HG03460 (cell line): ENCODE data around the gene REV1.
A peak's percentile ranks its signal among the peaks of the same experiment; 100 is the strongest.
"Not testable (repeated sequence)": the region's sequence is repeated elsewhere in the genome, so short reads cannot be mapped to it uniquely, and the experiment has no call there.

Experiments
- ATAC-seq: cut with Tn5 transposase; IDR thresholded peaks from one replicate; pipeline ENCODE4 v1.9.1; 2021; ENCODE audit not compliant: unreplicated experiment

REV1 gene

DNA sequence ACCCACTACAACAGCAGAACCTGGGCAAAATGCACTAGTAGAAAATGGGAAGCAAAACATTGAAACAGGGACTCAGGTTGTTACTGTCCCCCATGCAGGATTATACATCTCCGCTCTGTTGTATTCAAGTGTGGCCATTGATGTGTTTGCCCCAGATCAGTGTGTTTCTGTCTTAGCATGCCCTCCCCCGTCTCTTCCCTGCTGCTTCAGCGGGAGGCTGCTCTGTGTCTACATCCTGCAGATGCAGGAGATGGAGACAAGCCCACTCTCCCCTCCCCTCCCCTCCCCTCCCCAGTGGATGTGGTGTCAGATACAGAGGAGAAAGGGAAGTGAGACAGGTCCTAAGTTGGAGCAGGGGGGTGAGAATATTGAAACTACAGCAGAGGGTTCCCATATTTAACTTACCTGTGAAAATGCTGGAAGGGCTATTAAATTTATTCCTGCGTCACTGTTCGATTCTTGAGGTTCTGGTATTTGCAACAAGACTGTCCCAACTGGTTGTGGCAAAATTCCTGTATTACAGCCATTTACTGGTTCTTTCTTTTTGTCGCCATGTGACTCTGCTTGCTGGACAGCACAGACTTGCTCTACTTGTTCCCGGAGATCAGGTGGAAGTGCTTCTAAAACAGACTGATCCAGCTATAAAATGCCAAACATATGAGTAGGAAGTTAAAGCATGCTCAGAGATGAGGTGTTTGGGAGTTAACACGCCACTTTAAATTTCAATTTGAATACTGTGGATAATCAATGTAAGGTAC, 85.6 kb downstream of the REV1 start:
- no peak for ATAC-seq

DNA sequence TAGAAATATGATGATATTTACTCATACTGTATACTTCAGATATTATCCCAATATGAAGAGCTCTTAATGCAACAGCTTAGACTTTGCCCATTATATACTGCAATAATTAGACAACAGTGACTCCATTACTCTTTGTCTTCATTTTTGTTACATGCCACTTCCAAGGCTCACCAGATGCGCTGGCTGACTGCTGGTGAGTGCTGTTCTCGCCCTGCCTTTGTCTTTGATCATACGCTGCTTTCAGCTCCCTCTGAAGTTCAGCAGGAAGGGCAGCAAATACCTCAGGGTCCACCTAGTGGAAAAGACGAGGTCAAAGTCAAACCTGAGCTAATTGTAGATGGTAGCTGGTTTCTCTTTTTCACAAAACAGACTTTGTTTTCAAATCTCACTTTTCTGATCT, 86.3 kb downstream of the REV1 start:
- ATAC-seq: no peak

DNA sequence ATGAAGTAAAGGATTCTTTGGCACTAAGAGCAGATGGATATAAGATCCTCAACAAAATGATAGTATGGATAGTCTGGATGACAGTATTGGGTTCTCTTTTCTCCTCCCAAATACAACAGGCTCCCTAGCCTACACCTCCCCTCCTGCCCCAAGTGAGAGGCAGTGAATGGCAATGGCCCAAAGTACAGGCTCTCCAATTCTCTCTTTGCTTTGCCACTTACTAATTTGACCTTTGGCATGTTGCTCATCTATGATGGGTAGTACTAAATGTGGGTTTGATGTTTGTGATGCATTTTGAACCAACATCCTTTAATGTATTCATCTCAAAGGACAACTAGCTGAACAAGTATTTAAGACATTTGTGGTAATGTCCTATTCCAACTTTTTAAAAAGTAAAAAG, 86.7 kb downstream of the REV1 start:
- ATAC-seq: no peak

DNA sequence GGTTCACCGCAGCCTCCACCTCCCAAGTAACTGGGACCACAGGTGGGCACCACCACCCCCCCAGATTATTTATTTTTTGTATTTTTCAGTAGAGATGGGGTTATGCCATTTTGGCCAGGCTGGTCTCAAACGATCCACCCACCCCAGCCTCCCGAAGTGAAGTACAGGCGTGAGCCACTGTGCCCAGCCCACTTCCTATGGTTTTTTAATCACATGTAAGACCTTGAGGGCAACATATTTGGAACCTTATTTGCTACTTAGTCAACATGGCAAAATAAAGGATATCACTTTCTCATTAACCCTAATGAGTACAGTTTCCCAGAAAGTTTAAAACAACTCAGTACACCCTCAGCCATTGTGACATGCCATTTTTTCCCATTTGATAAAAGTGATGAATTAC, 88.0 kb downstream of the REV1 start:
- no peak for ATAC-seq

DNA sequence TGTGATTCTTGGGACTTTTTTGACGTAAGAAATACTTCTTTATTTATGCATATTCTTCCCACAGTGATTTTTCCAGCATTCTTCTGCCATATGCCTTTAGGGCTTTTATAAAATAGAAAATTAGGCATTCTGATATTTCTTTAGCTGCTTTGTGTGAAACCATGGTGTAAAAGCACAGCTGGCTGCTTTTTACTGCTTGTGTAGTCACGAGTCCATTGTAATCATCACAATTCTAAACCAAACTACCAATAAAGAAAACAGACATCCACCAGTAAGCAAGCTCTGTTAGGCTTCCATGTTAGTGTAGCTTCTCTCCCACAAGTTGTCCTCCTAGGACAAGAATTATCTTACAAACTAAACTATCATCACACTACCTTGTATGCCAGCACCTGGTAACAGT, 90.0 kb downstream of the REV1 start:
- no peak for ATAC-seq

DNA sequence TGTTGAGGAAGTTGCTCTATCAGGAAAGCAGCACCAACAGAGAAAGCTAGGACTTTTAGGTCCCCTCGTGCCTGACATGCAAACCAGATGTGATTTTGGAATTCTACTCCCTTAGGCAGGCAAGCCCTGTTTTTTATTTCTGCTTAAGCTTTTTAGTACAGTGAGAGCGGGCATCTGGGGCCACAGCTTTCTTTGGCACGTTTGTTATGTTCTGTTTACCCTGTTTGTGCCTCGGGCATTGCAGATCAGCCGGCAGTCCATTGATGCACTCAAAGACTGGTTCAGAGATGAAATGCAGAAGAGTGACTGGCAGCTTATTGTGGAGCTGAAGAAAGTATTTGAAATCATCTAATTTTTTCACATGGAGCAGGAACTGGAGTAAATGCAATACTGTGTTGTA, 90.8 kb downstream of the REV1 start:
- ATAC-seq: no peak

DNA sequence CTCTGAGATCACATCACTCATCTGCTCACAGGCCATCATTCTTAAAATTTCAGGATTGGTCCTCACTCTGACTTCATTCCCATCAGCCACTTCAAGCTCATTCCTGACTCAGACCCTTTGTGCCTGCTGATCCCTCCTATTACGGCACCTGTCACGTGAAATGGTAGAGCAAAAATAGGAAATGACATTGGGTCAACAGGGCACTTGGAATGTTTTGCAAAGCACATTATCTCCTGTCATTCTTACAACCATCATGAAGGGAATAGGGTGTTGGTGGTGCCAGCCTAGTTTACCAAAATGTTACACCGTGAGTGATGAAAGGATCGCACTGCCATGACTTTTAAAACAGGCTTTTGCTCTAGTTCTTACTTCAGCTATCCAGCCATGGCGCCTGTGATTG, 91.5 kb downstream of the REV1 start:
- no peak for ATAC-seq

DNA sequence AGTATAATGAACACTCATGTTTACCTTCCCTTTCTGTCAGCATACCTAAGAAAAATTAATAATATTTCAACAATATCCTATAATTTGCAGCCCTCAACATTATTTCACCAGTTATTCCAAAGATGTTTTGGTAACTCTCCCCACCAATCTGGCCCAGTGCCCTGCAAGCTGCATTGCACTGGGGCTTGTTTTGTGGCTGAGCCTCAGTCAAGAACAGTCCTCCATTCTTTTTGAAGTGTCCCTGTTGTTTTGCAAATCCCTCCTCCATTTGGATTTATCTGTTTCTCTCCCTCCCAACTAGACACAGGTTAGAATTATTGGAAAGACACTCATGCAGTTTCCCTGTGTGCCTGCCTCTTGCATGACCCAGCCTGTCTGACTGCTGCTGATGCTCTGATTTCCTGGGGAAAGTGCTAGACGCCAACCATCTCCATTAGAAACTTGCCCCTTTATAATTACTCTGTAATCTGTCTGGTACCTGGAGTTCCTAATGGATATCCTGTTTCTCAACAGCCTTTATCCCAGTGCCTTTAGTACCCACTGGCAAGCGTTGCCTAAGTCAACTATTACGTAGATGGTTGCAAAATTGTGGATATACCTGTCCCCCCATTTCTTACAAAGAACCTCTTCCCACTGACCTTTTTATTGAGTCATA, 92.4 kb downstream of the REV1 start:
- no peak for ATAC-seq

DNA sequence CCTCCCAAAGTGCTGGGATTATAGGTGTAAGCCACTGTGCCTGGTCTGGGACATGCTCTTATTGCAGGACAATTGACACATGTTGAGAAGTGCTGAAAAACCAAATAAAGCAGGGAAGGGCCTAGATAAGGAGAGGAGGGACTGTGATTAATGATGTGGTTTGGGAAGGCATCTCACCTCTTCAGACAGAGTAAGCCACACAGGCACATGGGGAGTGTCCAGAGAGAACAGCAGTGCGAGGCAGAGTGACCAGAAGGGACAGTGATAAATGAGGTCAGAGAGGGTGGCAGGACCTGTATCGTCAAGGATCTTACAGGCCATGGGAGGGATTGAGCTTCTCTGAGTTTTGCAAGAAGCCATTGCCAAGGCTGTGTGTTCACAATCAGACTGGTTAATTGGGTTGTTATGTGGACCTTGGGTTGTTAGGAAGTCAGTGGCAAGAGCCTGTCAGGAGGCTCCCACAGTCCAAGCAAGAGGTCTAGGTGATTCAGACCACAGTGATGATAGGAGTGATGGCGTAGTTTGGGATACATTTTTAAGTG, 94.2 kb downstream of the REV1 start:
- ATAC-seq: no peak

DNA sequence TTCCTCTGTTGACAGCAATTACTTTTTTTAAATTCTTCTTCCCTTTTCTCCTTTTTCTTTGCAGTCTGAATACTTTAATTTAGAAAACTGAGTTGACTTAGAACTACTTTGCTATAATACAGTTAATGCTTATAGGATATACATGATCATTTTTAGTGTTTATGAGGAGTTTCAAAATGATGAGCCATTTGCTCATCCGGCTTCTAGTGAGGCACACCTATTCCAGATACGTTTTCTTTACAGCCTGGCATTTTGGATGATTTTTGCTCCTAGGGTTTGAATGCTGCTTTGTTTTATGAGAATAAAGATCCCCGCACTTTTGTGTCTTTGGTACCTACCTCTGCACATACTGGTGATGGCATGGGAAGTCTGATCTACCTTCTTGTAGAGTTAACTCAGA, 99.9 kb downstream of the REV1 start:
- ATAC-seq: no peak

DNA sequence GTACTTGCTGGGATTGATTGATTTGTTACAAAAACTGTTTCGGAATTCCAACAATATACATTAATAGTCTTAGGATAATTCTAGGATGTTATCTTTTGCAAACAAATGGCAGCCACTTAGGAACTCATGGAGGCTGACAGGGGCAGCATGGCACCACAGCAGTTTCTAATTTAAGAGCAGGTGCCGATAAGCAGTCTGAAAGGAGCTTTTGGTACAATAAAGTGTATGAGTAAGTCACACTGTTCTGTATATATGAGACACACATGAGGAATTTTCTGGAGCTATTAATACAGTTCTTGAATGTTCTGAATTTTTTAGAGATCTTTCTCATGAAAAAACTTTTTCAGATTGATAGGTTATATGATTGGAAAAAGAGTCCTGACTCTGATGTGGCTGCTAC, 100.4 kb downstream of the REV1 start:
- no peak for ATAC-seq

DNA sequence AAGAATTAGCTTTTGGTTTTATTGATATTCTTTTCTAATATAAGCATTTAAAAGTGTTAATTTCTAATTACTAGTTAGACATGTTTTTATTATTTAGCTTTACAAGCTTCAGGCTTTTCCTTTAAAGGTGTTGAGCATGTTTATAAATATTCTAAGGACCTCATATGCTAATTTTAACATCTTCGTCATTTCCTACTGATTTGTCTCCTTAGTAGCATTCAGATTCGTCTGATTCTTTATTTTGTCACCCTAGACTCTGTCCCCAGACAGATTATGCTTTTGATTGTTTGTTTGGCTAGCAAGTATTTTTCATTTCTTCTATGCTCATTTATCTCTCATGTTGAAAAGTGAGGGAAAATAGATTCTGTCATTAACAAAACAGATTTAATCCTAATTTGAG, 100.9 kb downstream of the REV1 start:
- no peak for ATAC-seq

DNA sequence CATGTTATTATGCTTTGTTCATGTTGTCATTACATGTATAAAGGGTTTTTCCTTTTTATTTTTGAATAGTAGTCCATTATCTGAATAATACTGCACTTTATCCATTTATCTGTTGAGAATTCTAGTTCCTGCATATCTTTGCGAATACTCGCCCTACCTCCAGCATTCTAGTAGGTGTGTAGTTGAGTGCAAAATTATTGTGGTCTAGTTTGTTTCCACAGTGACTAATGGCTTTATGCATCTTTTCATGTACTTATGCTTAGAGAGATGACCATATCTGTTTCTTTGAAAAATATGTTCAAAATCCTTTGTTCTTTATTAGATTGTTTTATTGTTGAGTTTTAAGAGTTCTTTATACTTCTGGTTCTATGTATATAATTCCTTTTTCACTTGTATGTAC, 103.8 kb downstream of the REV1 start:
- ATAC-seq: no peak

DNA sequence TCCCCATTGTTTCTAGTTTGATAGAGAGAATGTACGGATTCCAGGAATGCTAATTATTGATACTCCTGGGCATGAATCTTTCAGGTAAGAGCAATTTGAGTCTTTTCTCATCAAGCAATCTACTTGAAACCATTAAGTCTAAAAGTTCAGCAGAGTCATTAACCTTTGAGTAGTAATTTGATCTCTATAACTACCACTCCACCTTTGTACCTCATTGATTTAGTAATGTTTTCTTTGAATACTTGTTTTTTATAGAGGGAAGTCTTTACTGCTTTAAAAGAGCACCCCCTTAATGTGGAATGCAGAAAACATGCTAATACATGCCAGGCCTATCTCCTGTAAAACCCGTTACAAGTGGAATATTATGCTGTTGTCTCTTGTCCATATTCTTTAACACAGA, 107.7 kb downstream of the REV1 start:
- ATAC-seq: no peak

DNA sequence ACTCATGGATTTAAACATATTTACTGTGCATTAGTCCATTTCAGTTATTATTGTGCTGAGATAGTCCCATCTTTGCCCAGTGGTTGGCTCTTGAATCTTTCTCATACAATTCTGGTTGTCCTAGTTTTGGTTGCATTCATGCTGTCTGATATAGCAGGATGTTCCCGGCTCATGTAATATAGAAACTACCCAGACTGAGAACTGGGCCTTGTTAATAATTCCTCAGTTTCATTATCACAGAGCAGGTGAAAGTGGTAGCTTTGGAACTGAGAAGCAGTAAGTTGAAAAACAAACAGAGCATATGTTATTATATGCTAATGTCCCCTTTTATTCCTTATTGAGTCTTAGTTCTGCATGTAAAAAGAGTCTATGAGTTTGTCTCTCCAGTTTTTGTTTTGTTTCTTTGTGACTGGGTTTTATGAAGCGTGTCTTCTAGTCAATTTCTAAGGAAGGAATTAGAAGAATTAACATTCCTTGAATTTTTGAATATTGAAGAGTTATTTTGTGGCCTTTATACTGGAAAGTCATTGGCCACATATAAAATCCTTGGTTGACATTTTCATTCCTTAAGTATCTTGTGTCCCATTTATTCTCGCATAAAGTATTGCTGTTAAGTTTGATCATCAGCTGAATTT, 109.3 kb downstream of the REV1 start:
- ATAC-seq: no peak

DNA sequence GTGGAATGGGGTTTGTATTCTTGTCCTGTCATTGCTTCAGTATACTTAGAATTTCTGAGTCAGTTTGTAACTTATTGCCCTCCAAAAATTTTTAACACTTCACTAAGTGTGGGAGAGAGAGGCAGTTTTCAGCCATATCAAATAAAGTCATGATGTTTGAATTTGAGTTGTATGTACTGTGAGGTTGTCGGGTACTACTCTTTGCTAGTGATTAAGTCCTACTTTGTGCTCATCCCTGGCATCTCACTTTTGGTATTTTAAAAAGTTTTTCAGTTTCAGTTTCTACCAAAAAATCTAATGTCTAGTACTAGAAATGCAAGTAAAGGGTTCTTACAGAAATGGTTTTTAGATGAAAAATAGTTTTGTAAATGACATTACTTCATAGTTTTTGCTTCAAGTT, 111.9 kb downstream of the REV1 start:
- ATAC-seq: no peak

DNA sequence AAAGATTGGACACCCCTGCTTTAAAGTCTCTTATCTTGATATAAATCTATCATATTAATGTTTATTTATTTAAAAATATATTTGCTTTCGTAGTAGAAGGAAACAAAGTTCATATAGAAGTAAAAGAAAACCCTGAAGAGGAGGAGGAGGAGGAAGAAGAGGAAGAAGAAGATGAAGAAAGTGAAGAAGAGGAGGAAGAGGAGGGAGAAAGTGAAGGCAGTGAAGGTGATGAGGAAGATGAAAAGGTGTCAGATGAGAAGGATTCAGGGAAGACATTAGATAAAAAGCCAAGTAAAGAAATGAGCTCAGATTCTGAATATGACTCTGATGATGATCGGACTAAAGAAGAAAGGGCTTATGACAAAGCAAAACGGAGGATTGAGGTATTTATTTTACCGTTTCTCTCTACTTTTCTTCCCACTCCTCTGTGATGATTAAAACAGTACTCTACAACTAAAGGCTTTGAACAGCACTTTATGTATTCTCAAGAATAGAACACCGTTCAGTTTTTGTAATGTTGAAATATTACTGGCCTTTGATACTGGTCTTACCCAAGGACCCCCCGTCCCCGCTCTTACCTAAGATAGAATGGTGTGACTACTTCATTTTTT, 113.5 kb downstream of the REV1 start:
- no peak for ATAC-seq

DNA sequence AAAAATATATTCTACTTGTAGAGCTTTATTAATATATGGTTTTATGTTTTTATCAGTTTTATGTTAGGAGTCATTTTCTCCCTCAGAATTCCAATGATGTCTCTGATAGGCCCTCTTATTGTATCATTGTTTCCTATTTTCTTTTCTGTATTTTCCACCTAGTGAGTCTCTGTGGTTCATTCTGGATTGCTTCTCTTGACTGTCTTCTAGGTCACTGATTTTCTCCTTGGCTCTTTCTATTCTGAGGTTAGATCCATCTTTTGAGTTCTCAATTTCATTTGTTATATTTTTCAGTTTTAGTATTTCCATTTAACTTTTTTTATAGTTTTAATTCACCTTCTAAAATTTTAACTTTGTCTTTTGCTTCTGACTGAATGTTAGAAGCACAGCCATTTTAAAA, 115.1 kb downstream of the REV1 start:
- ATAC-seq: no peak

DNA sequence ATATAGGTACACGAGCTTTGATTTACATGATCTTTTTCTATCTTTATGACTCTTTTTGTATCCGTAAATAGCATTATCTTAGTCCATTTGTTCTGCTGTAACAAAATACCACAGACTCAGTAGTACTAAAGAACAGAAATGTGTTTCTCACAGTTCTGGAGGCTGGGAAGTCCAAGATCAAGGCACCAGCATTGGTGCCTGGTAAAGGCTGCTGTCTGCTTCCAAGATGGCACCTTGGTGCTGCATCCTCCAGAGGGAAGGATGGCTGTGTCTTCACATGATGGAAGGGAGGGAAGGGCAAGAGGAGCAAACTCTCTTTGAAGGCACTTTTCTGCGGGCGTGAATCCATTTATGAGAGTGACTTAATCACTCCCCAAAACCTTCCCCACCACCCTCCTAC, 116.7 kb downstream of the REV1 start:
- ATAC-seq: no peak

DNA sequence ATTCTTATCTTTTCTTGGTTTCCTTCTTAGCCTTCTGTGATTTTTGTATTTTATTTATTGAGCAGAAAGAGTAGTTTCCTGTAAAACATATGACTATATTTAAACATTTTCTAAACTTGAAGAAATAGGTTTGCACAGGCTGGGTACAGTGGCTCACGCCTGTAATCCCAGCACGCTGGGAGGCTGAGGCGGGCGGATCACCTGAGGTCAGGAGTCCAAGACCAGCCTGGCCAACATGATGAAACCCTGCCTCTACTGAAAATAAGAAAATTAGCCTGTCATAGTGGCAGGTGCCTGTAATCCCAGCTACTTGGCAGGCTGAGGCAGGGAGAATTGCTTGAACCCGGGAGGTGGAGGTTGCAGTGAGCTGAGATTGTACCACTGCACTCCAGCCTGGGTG, 121.0 kb downstream of the REV1 start:
- ATAC-seq: not testable (repeated sequence)

DNA sequence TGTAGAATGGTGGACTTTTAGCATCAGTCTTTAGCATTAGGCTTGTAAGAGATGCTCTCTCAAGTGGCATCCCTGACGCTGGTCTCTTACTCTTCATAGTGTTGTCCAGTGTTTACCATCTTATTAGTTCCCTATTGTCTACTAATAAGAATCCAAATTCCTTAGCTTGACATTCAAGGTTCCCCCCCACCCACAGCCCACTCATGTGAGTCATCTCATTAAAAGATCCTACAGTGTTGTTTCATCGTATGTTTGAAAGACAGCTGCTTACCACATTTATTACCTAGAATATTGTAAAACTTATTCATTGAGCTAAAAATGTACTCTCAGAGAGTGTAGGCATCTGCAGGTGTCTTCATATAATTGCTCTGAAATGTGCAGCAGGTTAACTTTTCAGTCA, 124.2 kb downstream of the REV1 start:
- ATAC-seq: no peak

DNA sequence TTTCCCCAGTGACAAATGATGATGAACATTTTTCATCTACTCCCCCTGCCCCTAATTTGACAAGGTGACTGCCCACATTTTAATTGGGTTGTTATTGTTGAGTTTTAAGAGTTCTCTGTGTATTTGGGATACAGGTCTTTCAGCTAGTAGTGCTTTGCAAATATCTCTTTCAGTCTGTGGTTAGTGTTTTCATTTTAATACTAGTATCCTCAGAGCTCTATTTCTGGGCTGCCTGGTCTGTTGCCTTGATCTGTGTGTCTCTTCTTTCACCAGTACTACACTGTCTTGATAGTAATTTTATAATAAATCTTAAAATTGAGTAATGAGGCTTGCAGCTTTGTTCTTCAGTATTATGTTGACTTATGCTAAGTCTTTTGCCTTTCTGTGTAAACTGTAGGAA, 133.0 kb downstream of the REV1 start:
- peak; percentile 71 for ATAC-seq
